Karpas-422 (cell line): ENCODE measurements around the gene HAAO. TPM values are rescaled to one million over a fixed set of nuclear protein-coding genes. Genes with fewer than 3 reads are reported as not detected.
A peak's percentile ranks its signal among the peaks of the same experiment; 100 is the strongest.

ENCODE experiments used
- DNase-seq: peaks from one replicate; pipeline ENCODE4 v3.0.0-alpha.2; 2015
- H2AFZ ChIP-seq: fragments of 200-600 bp; sonication (generic); 2 replicates; pipeline ENCODE4 v1.6.1; 2014; ENCODE audit warnings: antibody characterized with exemption, low read length, mixed read lengths
- H3K27ac ChIP-seq: fragments of 200-600 bp; sonication (generic); 2 replicates; pipeline ENCODE4 v1.5.1; 2014; ENCODE audit warnings: mild to moderate bottlenecking, low read length, moderate library complexity
- H3K27me3 ChIP-seq: fragments of 200-600 bp; sonication (generic); 2 replicates; pipeline ENCODE4 v1.6.1; 2014; ENCODE audit warnings: low read length, mixed read lengths
- H3K36me3 ChIP-seq: fragments of 200-600 bp; sonication (generic); 2 replicates; pipeline ENCODE4 v1.6.1; 2014; ENCODE audit warnings: low read length, mixed read lengths; ENCODE audit not compliant: insufficient read depth
- H3K4me1 ChIP-seq: fragments of 200-600 bp; sonication (generic); 2 replicates; pipeline ENCODE4 v1.6.1; 2014; ENCODE audit warnings: mild to moderate bottlenecking, low read length, mixed read lengths
- H3K4me2 ChIP-seq: fragments of 200-600 bp; sonication (generic); 2 replicates; pipeline ENCODE4 v1.6.1; 2014; ENCODE audit warnings: low read length, low read depth, mild to moderate bottlenecking; ENCODE audit not compliant: poor library complexity, severe bottlenecking
- H3K4me3 ChIP-seq: fragments of 200-600 bp; sonication (generic); 2 replicates; pipeline ENCODE4 v1.5.1; 2014; ENCODE audit warnings: mild to moderate bottlenecking, antibody characterized with exemption, low read length, mixed read lengths
- H3K79me2 ChIP-seq: fragments of 200-600 bp; sonication (generic); 2 replicates; pipeline ENCODE4 v1.6.1; 2014; ENCODE audit warnings: mild to moderate bottlenecking, low read length, mixed read lengths
- H3K9ac ChIP-seq: fragments of 200-600 bp; sonication (generic); 2 replicates; pipeline ENCODE4 v1.6.0; 2014; ENCODE audit warnings: low read length
- H3K9me2 ChIP-seq: fragments of 200-600 bp; sonication (generic), shearing (Covaris generic); replicated peaks from 2 replicates; pipeline ENCODE4 v1.6.0; 2014; ENCODE audit warnings: mild to moderate bottlenecking, low read length, moderate library complexity; ENCODE audit not compliant: insufficient read depth
- H3K9me3 ChIP-seq: fragments of 300-700, 200-600 bp; sonication (generic); 2 replicates; pipeline ENCODE4 v1.6.1; 2014; ENCODE audit warnings: low read length, mixed read lengths
- H4K20me1 ChIP-seq: fragments of 200-600 bp; sonication (generic); 2 replicates; pipeline ENCODE4 v1.6.1; 2014; ENCODE audit warnings: mild to moderate bottlenecking, antibody characterized with exemption, low read length, low read depth; ENCODE audit not compliant: insufficient read depth
- total RNA-seq: library from RNA; depleted of rRNA; stranded (reverse); fragments of >200 nt; shearing (Covaris generic); gene quantifications from 2 replicates; pipeline ENCODE4 v1.2.3, GENCODE V29; 2014; ENCODE audit warnings: low replicate concordance

The HAAO gene
- total RNA-seq, 1 experiment from 2014 or later: not detected

DNA sequence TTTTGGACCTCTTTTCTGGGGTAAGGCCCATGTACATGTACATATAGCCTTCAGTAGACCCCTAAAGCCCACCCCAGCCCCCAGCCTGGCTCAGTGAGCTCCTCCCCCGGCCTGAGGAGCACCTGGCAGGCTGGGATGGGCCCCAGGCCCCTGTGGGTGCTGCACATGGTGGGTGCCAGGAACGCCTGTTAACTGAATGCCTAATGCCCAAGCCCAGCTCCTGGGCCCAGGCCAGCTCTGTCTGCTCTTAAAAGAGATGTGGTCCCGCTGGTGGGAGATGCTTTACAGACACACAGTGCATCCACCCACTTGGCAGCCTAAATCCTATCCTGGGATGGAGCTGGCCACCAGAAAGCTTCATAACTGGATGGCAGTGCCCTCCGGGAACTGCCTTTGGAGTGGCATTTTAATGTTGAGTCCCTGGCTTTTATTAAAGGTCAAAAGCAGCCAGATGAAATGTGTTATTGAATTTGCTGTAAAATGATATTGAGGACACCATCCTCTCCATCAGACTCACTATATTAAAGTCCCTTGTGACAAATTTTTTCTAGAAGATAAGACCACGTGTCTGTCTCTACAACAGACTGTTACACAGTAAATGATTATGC lies 20.7 kb downstream of the HAAO start:
- Histone ChIP-seq H4K20me1 (no peaks in the 10 kb centered on the region), H3K9ac (no peak overlapping the region), H3K79me2 (no peaks in the 10 kb centered on the region), H3K4me3 (no peak overlapping the region), H3K4me2 (no peak overlapping the region), H3K27me3 (no peaks in the 10 kb centered on the region), H3K4me1 (no peaks in the 10 kb centered on the region), H3K27ac (no peak overlapping the region), H3K36me3 (no peaks in the 10 kb centered on the region), H3K9me2 (no peaks in the 10 kb centered on the region), H2AFZ (no peak overlapping the region), H3K9me3 (no peaks in the 10 kb centered on the region; the same call in 1 of the 2 replicates)
- DNase-seq: no peak

DNA sequence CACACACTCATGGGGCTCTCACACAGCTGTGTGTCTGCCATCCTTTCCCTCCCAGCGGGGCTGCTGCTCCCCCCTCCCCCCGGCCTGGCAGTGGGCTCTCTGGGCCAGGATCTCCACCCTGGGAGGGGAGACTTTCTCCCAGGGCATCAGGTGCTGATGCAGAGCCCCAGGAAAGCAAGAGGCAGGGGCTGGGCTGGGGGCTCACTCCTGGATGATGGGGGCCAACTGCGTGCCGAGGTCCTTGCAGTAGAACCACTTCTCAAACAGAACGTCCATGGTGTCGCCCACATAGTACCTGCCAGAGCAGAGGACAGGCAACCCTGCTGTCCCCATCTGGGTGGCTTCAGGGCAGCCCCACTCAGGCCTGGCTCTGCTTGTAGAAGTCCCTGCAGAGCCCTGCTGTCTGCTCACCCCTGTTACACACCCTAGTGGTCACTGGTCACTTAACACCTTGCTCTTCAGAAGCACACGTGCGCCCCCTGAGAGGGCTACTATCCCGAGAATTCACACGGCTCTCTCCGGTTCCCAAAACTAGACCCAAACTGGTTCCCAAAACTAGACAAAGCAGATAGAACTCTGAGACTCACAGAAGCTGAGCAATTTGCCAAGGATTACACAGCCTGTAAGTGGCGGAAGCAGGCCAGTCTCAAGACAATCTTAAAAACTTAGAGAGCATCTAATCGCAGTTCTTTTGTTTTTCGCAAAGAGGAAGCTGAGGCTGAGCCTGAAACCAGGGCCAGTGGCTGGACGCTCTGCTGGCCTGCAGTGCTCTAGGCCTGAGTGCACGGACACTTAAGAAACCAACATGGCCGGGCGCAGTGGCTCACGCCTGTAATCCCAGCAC lies 21.9 kb downstream of the HAAO start:
- H3K9ac ChIP-seq: no peak overlapping the region

DNA sequence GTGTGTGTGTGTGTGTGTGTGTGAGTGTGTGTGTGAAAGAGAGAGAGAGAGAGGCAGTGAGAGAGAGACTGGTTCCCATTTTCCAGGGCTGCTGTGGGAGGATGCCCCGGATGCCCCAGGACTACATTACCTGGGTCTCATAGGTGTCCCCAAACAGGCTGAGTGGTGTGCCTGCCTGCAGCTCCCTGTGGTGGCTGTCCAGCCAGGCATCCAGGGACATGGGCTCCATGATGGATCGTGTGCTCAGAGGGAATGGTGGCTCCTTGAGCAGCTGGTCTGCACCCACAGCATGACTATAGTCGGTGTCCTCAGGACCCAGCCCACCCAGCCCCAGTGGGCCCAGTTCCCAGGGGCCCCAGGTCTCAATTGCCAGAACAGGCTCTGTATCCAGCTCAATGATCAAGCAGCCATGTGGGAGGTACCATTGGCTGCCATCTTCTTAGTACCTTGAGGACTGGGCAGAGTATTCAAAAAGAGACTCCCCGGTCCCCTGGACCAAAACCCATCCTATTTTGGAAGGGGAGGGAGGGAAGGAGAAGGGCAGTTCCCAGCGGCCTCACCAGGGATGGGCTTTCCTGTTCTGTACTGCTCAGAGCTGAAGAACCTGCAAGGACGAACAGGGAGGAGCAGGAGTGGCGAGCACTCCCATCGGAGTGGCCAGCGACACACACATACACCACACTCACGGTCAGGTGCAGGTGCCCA lies 22.6 kb downstream of the HAAO start:
- Histone ChIP-seq H4K20me1 (no peaks in the 10 kb centered on the region), H3K27me3 (no peaks in the 10 kb centered on the region), H2AFZ (no peak overlapping the region), H3K4me2 (no peak overlapping the region), H3K9ac (no peak overlapping the region), H3K36me3 (no peaks in the 10 kb centered on the region), H3K27ac (no peak overlapping the region), H3K9me2 (no peaks in the 10 kb centered on the region), H3K9me3 (no peaks in the 10 kb centered on the region), H3K79me2 (no peaks in the 10 kb centered on the region), H3K4me1 (no peaks in the 10 kb centered on the region), H3K4me3 (no peak overlapping the region)
- DNase-seq: no peak

More for the DNA sequence above, 21.9 kb downstream of the HAAO start:
- H3K27ac ChIP-seq: no peak overlapping the region
- H3K4me3 ChIP-seq: no peak overlapping the region
- H4K20me1 ChIP-seq: no peaks in the 10 kb centered on the region
- H3K4me2 ChIP-seq: no peak overlapping the region
- H3K36me3 ChIP-seq: no peaks in the 10 kb centered on the region
- H3K9me3 ChIP-seq: no peaks in the 10 kb centered on the region
- H3K4me1 ChIP-seq: no peaks in the 10 kb centered on the region
- H3K27me3 ChIP-seq: no peaks in the 10 kb centered on the region
- H2AFZ ChIP-seq: no peak overlapping the region
- peak; percentile 87 for DNase-seq
- H3K79me2 ChIP-seq: no peaks in the 10 kb centered on the region
- no peaks in the 10 kb centered on the region for H3K9me2 ChIP-seq

DNA sequence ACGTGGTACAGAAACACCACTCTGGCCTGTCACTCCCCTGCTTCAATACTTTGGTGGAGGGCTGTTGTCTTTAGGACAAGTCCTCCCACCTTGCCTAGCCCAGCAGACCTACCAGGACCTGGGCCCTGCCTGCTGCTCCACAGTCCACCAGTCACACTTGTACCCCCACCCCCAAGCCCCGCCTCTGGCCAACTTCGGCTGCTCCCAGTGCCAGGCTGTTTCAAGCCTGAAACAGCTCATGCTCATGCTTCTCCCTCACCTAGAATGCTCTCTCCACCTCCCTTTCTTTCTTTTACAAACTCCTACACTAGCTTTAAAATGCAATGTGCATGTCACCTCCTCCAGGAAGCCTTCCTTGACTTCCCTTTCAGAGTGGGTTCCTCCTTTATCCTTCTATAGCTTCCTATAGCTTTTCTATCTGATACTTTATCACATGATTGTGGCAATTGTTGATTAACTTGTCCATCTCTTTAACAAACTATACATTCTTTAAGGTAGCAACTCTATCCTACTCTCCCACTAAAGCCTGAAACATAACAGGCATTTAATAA lies 23.6 kb downstream of the HAAO start:
- no peak overlapping the region for H3K27ac ChIP-seq
- no peak overlapping the region for H3K9ac ChIP-seq
- no peaks in the 10 kb centered on the region for H3K4me1 ChIP-seq
- no peaks in the 10 kb centered on the region for H3K79me2 ChIP-seq
- H3K4me2 ChIP-seq: no peak overlapping the region
- no peaks in the 10 kb centered on the region for H4K20me1 ChIP-seq
- H3K27me3 ChIP-seq: no peaks in the 10 kb centered on the region
- DNase-seq: no peak
- H2AFZ ChIP-seq: no peak overlapping the region
- no peaks in the 10 kb centered on the region for H3K36me3 ChIP-seq
- H3K9me3 ChIP-seq: no peaks in the 10 kb centered on the region
- no peak overlapping the region for H3K4me3 ChIP-seq
- H3K9me2 ChIP-seq: no peaks in the 10 kb centered on the region

DNA sequence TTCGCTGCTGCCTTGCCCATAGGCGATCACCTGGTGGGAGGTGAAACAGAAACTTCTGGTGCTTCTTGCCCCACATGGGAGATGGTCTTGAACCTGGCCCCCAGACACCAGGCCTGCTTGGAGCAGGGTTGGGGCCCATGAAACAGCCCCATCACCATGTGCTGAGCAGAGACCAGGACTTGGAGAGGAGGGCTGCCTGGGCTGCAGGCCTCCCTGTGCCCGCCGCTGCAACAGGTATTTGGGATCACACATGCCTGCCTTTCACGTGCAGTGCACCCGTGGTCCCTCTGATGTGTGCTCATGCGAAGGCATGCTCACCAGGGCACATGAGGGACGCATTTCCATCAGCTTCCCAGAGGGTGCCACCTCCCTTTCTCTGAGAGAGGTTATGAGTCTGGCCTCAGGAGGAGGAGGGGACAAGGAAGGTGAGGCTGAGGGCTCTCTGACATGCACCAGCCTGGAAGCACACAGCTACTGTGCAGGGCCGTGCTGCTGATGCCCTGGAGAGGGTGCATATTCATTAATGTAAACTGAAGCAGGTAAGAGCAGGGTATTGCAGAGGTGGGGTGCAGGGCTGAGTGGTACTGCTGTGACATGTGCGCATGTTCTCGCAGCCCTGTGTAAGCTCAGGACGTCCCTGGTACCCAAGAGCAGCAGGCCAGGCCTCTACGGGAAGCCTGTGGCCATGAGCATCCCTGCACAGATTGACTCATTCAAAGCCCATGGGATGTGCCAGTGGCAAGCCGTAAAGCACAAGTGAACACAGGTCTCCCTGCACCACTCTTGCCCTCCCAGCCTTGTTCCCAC lies 24.3 kb downstream of the HAAO start:
- Histone ChIP-seq H3K9ac (no peak overlapping the region), H4K20me1 (no peaks in the 10 kb centered on the region), H3K79me2 (no peaks in the 10 kb centered on the region)

DNA sequence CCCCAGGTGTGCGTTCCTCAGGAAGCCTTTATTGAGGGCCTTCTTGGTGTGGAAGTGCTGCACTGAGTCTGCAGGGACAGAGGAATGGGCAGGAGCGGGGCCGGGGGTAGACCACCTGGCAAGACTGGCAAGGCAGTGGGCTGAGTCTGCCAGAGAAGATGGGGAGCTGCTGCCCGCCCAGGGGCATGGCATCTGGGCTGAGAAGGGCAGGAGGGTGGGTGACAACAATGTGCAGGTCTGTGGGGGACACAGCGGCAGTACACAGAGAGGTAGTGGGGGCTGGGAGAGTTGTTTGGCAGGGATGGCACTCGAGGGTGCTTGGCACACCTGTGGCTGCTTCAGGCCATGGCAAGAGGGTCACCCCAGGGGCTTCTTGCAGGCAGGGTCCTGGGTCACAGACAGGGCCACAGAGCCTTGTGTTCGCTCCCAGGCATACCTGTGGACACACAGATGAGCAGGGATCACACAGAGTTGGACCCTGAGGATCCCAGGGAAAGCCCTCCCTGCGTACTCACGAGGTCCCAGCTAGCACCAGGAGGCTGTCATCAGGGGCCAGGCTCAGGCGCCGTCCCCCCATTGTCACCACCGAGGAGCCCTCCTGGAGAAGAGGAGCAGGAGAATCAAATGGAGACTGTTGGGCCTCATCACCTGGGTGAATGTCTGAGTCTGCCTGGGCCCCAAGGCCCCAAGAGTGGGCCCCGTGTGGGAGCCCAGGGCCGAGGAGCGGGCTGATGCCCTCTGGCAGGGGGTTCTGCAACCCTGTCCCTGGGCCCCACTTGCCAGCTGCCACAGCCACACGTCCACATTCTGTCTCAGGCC lies 25.1 kb downstream of the HAAO start:
- no peaks in the 10 kb centered on the region for H3K27me3 ChIP-seq
- no peak overlapping the region for H2AFZ ChIP-seq
- no peak overlapping the region for H3K4me3 ChIP-seq
- H3K9ac ChIP-seq: no peak overlapping the region
- no peaks in the 10 kb centered on the region for H3K79me2 ChIP-seq
- H4K20me1 ChIP-seq: no peaks in the 10 kb centered on the region
- DNase-seq: no peak
- H3K9me2 ChIP-seq: no peaks in the 10 kb centered on the region
- no peak overlapping the region for H3K27ac ChIP-seq
- no peak overlapping the region for H3K4me2 ChIP-seq
- H3K9me3 ChIP-seq: no peaks in the 10 kb centered on the region
- H3K4me1 ChIP-seq: no peaks in the 10 kb centered on the region
- no peaks in the 10 kb centered on the region for H3K36me3 ChIP-seq

More for the DNA sequence above, 24.3 kb downstream of the HAAO start:
- Histone ChIP-seq H3K27me3 (no peaks in the 10 kb centered on the region), H3K9me3 (no peaks in the 10 kb centered on the region), H3K4me1 (no peaks in the 10 kb centered on the region), H3K27ac (no peak overlapping the region), H3K4me2 (no peak overlapping the region), H3K9me2 (no peaks in the 10 kb centered on the region), H3K4me3 (no peak overlapping the region), H3K36me3 (no peaks in the 10 kb centered on the region), H2AFZ (no peak overlapping the region)
- no peak for DNase-seq

DNA sequence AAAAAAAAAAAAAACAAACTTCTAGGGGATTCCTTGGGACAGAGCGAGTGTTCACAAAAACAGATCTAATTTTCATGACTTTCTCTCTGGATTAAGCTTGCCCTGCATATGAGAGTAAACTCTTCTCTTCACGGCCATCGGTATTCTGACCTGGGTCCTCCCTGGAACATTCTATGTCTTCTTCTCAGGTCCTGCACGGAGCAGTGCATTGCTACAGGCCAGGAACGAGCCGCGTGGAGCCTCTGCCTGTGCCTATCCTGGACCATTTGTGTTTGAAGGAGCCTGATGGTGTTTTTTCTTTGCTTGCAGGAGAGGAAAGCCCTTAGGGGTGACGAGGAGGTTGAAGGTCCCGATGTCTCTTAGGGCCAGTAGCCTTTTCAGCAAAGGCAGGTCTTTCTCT lies 26.7 kb downstream of the HAAO start:
- Histone ChIP-seq H3K36me3 (no peaks in the 10 kb centered on the region), H3K4me1 (no peaks in the 10 kb centered on the region), H4K20me1 (no peaks in the 10 kb centered on the region), H2AFZ (no peak overlapping the region), H3K27me3 (no peaks in the 10 kb centered on the region), H3K9me2 (no peaks in the 10 kb centered on the region), H3K9me3 (no peaks in the 10 kb centered on the region), H3K27ac (no peak overlapping the region), H3K4me3 (no peak overlapping the region), H3K9ac (no peak overlapping the region), H3K79me2 (no peaks in the 10 kb centered on the region), H3K4me2 (no peak overlapping the region)
- DNase-seq: no peak
